ENCODE measurements around the gene POU2F3.

Gene POU2F3

DNA sequence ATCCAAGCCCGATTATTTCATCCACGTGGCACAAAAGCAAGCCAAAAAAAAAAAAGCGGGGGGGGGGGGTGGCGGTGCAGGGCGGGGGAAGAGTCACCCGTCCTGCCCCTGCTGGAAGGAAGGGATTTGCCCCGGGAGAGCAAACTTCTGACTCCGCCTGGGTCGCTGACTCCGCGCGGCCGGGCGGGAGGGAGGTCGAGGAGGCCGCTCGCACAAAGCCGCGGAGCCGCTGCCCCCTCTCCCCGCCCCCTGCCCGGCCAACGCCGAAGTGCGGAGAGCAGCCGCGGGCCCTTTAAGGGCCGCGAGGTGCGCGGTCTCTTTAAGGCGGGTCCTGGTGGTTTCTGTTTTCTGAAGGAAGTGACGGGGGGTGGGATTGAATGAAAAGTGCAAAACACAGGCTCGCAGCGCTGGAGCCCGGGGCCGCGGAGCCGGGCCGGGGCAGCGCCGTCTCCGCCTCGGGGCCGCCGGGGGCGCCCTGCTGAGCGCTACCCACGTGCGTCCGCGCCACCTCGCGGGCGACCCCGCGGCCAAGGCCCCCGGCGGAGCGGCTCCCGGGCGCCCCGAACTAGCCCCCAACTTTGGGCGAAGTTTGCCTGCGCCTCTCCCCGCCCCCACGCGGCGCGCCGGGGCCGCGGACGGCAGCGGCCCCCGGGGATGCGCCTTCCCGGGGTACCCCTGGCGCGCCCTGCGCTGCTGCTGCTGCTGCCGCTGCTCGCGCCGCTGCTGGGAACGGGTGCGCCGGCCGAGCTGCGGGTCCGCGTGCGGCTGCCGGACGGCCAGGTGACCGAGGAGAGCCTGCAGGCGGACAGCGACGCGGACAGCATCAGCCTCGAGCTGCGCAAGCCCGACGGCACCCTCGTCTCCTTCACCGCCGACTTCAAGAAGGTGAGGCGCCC is 29.1 kb upstream of the POU2F3 start, which contains the start of gene OAF:
Gene OAF, plus strand, starts transcription at position 407 of the 896 bp plus-strand sequence. Its CDS starts 248 bp downstream, at position 655.
- peak; percentile 20 for TF ChIP-seq CTCF (IDR thresholded peaks at IDR 0.05; ENCODE audit: insufficient read depth, low read depth, low read length, missing control alignments)
- peak; percentile 82 for DNase-seq (ENCODE audit: low read depth)
- H3K4me3 ChIP-seq (ENCODE audit: low read depth, low read length), result peak within 1 kb of the TSS; percentile 66

GRCh38 chr11:120211522-120212258 is 28.2 kb upstream of the POU2F3 start:
- no peak for TF ChIP-seq CTCF (IDR thresholded peaks at IDR 0.05; ENCODE audit: insufficient read depth, low read depth, low read length, missing control alignments)
- DNase-seq (ENCODE audit: low read depth), result no peak
- H3K4me3 ChIP-seq (ENCODE audit: low read depth, low read length), result peak overlapping the region; percentile 66

- no peak for TF ChIP-seq CTCF (IDR thresholded peaks at IDR 0.05; ENCODE audit: insufficient read depth, low read depth, low read length, missing control alignments)
- no peak overlapping the region for H3K4me3 ChIP-seq (ENCODE audit: low read depth, low read length)
- DNase-seq (ENCODE audit: low read depth), result no peak
Observed at GRCh38 chr11:120212259-120212878, 27.6 kb upstream of the POU2F3 start.

- no peak overlapping the region for H3K4me3 ChIP-seq (ENCODE audit: low read depth, low read length)
- no peak for DNase-seq (ENCODE audit: low read depth)
Observed at GRCh38 chr11:120212926-120213325, 27.0 kb upstream of the POU2F3 start.

DNA sequence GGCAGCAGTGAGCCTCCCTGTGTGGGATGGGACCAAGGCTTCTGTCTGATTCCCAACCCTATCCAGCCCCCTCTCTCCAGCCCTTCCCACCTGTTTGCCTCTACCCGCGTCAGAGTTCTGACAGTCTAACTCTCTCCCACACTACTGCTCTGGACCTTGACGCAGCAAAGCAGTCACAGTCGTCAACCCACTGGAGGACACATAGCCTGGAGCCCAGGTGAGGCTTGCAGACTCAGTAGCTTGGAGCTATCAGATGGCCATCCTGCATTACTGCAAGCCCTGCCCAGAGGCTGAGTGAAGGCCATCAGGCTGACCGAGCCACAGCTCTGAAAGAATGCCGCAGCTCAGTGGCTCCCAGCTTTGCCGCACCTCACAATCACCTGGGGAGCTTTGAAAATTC is 25.4 kb upstream of the POU2F3 start:
- no peak overlapping the region for H3K4me3 ChIP-seq (ENCODE audit: low read depth, low read length)
- DNase-seq (ENCODE audit: low read depth), result no peak
- no peak for TF ChIP-seq CTCF (IDR thresholded peaks at IDR 0.05; ENCODE audit: insufficient read depth, low read depth, low read length, missing control alignments)

More at GRCh38 chr11:120212926-120213325, 27.0 kb upstream of the POU2F3 start:
- TF ChIP-seq CTCF (IDR thresholded peaks at IDR 0.05; ENCODE audit: insufficient read depth, low read depth, low read length, missing control alignments), result no peak

GRCh38 chr11:120215634-120216033 is 24.3 kb upstream of the POU2F3 start:
- no peak for TF ChIP-seq CTCF (IDR thresholded peaks at IDR 0.05; ENCODE audit: insufficient read depth, low read depth, low read length, missing control alignments)
- H3K4me3 ChIP-seq (ENCODE audit: low read depth, low read length), result no peak overlapping the region

More at GRCh38 chr11:120215634-120216033, 24.3 kb upstream of the POU2F3 start:
- DNase-seq (ENCODE audit: low read depth), result no peak
